Measurements from ENCODE around the gene CFAP43.

Gene CFAP43

DNA sequence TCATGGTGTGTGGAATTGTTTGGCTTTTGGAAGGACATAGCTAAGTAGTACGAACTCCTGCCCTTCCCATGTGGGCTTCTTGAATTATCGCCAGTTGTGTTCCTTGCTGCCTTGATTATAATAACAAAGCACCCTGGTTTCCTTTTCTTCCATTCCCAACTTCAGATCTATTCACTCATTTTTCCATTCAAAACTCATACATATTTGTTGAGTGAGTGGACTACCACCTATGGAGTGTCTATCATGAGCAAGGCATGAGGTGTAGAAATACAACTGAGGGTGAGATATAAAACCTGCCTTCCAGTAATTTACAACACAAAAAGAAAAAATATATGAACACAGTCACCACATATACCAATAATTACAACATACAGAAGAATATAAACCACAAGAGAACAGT is 141.6 kb downstream of the CFAP43 start:
- no peak for DNase-seq

DNA sequence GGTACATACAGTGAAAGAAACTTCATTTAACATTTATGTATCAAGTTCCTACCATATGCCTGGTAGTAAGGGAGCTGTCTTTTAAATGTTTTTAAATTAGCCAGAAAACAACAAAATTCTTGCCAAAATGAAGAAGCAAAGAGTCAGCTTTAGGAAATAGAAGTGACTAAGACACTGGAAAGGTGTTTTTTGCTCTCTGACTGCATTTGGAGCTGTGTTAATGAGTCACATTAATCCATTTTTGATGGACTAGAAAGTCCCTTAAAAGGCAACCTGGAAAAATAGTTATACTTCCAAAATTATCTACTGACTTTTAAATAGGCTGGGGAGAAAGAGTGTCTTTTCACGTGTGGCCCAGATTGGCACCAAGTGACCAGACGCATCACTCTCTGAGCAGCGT is 142.5 kb downstream of the CFAP43 start:
- no peak for DNase-seq

- DNase-seq = no peak
Measured at GRCh38 chr10:104088239-104088638, 143.9 kb downstream of the CFAP43 start.

- no peak for DNase-seq
Measured at GRCh38 chr10:104085801-104086400, 146.3 kb downstream of the CFAP43 start, which contains the start of gene COL17A1. TSS of gene COL17A1 (minus strand) at chr10:104085880. CDS start at chr10:104080673, 5,207 bp downstream.

- DNase-seq = no peak
Measured at GRCh38 chr10:104084482-104085142, 147.6 kb downstream of the CFAP43 start.

- DNase-seq = no peak
Measured at GRCh38 chr10:104081998-104082397, 150.2 kb downstream of the CFAP43 start.

- no peak for DNase-seq
Measured at GRCh38 chr10:104080762-104081161, 151.4 kb downstream of the CFAP43 start.

Measured in activated gamma-delta T cell (primary cell).